Lung (tissue), 12 donors: ENCODE data around the gene CASZ1. TPM values are rescaled to one million over a fixed set of nuclear protein-coding genes. Genes with fewer than 3 reads are reported as not detected.
A peak's percentile ranks its signal among the peaks of the same experiment; 100 is the strongest.

Source experiments
- ATAC-seq: fragments of 200-7000 bp; cut with Tn5 transposase; one replicate; pipeline ENCODE4 v1.9.1; 2020; ENCODE audit warnings: moderate number of reproducible peaks; ENCODE audit not compliant: insufficient read depth, low FRiP score
- DNase-seq, 3 donors: peaks; one replicate each; pipeline ENCODE4 v3.0.0-alpha.2; 2013 to 2017
- H3K27ac ChIP-seq, 2 donors: one replicate each; pipeline ENCODE4 v1.5.1; 2013; ENCODE audit warnings: mild to moderate bottlenecking in 2 of 2, moderate library complexity in 2 of 2, control low read depth in 1 of 2, inconsistent platforms in 1 of 2, low read depth in 1 of 2, low read length in 1 of 2
- H3K27me3 ChIP-seq, 3 donors: one replicate each; pipeline ENCODE4 v1.5.1; 2013; ENCODE audit warnings: low read length in 2 of 3; ENCODE audit not compliant: control insufficient read depth in 3 of 3, insufficient read depth in 3 of 3
- H3K36me3 ChIP-seq, 4 donors: one replicate each; pipeline ENCODE4 v1.5.1; 2013; ENCODE audit warnings: low read length in 4 of 4, mild to moderate bottlenecking in 1 of 4, moderate library complexity in 1 of 4; ENCODE audit not compliant: control insufficient read depth in 4 of 4, insufficient read depth in 4 of 4
- H3K4me1 ChIP-seq, 5 donors: one replicate each; pipeline ENCODE4 v1.5.1; 2013; ENCODE audit warnings: low read length in 5 of 5, mild to moderate bottlenecking in 2 of 5, moderate library complexity in 1 of 5; ENCODE audit not compliant: control insufficient read depth in 5 of 5, insufficient read depth in 5 of 5
- H3K4me3 ChIP-seq: one replicate; pipeline ENCODE4 v1.5.1; 2013; ENCODE audit warnings: mild to moderate bottlenecking, control low read depth, moderate library complexity
- H3K9ac ChIP-seq, 2 donors: one replicate each; pipeline ENCODE4 v1.5.1; 2013; ENCODE audit warnings: low read length in 2 of 2, control low read depth in 1 of 2; ENCODE audit not compliant: insufficient read depth in 1 of 2
- H3K9me3 ChIP-seq, 4 donors: one replicate each; pipeline ENCODE4 v1.5.1; 2013; ENCODE audit warnings: low read length in 3 of 4, mild to moderate bottlenecking in 1 of 4, moderate library complexity in 1 of 4; ENCODE audit not compliant: control insufficient read depth in 4 of 4, insufficient read depth in 3 of 4
- CTCF ChIP-seq: IDR thresholded peaks from 2 replicates; pipeline ENCODE4 v1.5.1; 2012; ENCODE audit warnings: mild to moderate bottlenecking; ENCODE audit errors: control extremely low read depth, extremely low read depth
- WGBS, 2 donors: extraction: QIAGEN DNeasy Blood & Tissue Kit; methylation state at CpG; one replicate each; pipeline ENCODE4 v1.1.7; 2013; 5-methylcytosine and 5-hydroxymethylcytosine counted together
- polyA plus RNA-seq, 2 donors: library from polyadenylated mRNA; stranded (reverse); fragments of 200-250 nt; gene quantifications; one replicate each; pipeline ENCODE4 v1.2.1, GENCODE V29; 2013
- total RNA-seq, 2 donors: library from RNA; depleted of rRNA in 1 of 2; stranded (reverse); fragments of >200 nt in 1 of 2; gene quantifications; one replicate each; pipeline ENCODE4 v1.2.1, GENCODE V29; 2014 to 2021
- donor health status: control.
- donor health status: control.
- donor health status: Bipolar disorder and iron deficiency.
- donor health status: healthy.
- donor health status: DM: yes; HTN: yes; CAD: no.

Gene CASZ1
- total and polyA plus RNA-seq, 4 donors: 10.3 to 69.9 (median 40.5) TPM

DNA sequence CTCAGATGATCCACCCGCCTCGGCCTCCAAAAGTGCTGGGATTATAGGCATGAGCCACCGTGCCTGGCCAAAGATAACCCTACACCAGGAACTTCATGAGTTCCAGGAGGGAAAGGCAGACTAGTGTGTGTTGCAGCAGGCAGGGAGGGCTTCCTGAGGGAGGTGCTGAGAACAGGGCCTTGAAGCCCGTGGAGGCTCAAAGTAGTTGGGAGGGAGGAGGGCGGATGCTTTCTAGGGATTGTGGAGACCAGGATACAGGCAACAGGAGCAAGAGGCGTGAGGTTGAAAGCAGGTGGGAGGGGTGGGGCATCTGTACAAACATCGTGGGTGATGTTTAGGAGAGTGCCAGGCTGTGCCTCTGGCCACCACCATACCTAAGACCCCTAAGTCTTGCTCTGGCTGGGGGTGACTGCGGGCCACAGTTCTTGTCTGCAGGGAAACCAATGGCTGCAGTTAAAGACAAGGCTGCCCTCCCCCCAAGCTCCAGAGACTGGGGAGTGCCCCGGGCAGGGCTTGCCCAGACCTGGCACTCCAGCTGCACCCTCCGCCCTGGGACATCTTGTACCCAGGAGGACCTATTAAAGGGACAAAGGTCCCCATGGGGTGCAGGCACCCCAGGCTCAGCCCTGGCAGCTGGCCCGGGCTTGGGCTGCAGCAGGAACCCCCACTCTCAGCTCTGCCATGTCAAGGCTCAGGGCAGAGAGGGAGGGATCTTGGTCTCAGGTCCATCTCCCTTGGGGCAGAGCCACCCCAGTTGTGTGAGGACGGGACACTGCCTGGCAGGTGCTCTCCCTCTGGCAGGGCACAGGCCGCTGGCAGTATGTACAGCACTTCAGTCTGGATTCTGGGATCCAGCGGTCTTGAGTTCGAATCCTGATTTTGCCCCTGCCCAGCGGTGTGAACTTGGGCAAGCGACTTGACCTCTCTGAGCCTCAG is 22.1 kb upstream of the CASZ1 start:
- Histone ChIP-seq H3K27me3 (no peaks in the 10 kb centered on the region), H3K36me3 (no peaks in the 10 kb centered on the region), H3K27ac (peak overlapping the region in 1 of 2 donors; percentile 15), H3K9me3 (no peaks in the 10 kb centered on the region), H3K9ac (no peak overlapping the region), H3K4me1 (peaks cover 0 to 9% (median 0%) of the 10 kb centered on the region in 5 donors), H3K4me3 (no peak overlapping the region)
- 83 to 86% methylated on average over 17 of the region's 17 CpGs for WGBS, 2 donors
- no peak for TF ChIP-seq CTCF
- DNase-seq: no peak
- ATAC-seq: no peak

GRCh38 chr1:10816743-10817369 is 20.4 kb upstream of the CASZ1 start:
- DNase-seq (no peak), ATAC-seq (no peak)
- no peaks in the 10 kb centered on the region for H3K36me3 ChIP-seq
- WGBS, 2 donors: 90 to 93% methylated on average over 12 to 13 of the region's 13 CpGs
- no peaks in the 10 kb centered on the region for H3K27me3 ChIP-seq
- no peak overlapping the region for H3K9ac ChIP-seq
- no peak overlapping the region for H3K27ac ChIP-seq
- no peak overlapping the region for H3K4me3 ChIP-seq
- no peaks in the 10 kb centered on the region for H3K9me3 ChIP-seq
- TF ChIP-seq CTCF: no peak
- peaks cover 0 to 9% (median 0%) of the 10 kb centered on the region in 5 donors for H3K4me1 ChIP-seq

DNA sequence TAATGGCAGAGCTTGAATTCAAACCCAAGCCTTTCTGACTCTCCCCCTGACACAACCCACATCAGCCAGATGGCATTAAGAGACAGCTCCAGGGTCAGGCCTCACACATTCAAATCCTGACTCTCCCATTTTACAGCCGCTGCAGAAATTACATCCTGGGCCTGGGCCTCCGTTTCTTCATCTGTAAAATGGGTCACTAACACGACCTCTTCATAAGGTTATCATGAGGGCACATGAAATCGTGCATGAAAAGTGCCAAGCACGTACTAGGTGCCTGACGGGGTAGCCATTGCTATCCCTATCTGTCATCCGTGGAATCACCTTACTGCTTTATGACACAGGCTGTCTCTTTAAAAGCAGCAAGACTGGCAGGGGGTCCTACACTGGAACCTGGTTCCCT is 19.8 kb upstream of the CASZ1 start:
- Histone ChIP-seq H3K36me3 (no peaks in the 10 kb centered on the region), H3K27me3 (no peaks in the 10 kb centered on the region), H3K4me3 (no peak overlapping the region), H3K4me1 (peaks cover 0 to 9% (median 0%) of the 10 kb centered on the region in 5 donors), H3K9me3 (no peaks in the 10 kb centered on the region), H3K27ac (peak overlapping the region in 1 of 2 donors; percentile 26), H3K9ac (no peak overlapping the region)
- no peak for DNase-seq
- WGBS, 2 donors: 91 to 93% methylated on average over 7 of the region's 7 CpGs
- TF ChIP-seq CTCF: no peak
- ATAC-seq: no peak
